HG02642 (cell line): Measurements from ENCODE around the gene ANKRD55.
"Not testable (repeated sequence)": the region's sequence is repeated elsewhere in the genome, so short reads cannot be mapped to it uniquely, and the experiment has no call there.

Experiments used
- ATAC-seq: cut with Tn5 transposase; IDR thresholded peaks from one replicate; pipeline ENCODE4 v1.9.1; 2021; ENCODE audit warnings: mild to moderate bottlenecking; ENCODE audit not compliant: unreplicated experiment, poor library complexity

ANKRD55 gene

GRCh38 chr5:56233230-56233629 lies at the start of gene ANKRD55:
ANKRD55 (minus strand) TSS chr5:56233330; CDS start chr5:56232913, 417 bp downstream.
- ATAC-seq = no peak

- ATAC-seq = no peak
Observed at GRCh38 chr5:56282216-56282615, 49.1 kb upstream of the ANKRD55 start.

DNA sequence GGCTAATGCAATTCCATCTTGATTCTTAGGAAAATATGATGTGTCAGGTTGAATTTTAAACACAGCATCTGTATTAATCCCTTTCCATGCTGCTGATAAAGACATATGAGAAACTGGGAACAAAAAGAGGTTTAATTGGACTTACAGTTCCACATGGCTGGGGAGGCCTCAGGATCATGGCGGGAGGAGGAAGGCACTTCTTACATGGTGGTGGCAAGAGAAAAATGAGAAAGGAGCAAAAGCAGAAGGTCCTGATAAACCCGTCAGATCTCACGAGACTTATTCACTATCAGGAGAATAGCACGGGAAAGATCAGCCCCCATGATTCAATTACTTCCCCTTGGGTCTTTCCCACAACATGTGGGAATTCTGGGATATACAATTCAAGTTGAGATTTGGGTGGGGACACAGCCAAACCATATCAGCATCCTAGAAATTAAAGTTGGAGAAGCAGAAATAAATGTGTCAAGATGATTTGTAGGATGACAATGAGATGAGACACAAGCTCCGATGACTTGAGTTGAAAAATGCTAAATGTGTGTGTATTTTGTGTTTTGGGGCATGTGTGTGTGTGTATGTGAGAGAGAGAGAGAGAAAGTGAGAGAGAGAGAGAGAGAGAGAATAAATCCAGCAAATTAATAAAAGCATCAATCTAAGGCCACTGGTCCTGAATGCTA lies 48.5 kb upstream of the ANKRD55 start:
- ATAC-seq = no peak

DNA sequence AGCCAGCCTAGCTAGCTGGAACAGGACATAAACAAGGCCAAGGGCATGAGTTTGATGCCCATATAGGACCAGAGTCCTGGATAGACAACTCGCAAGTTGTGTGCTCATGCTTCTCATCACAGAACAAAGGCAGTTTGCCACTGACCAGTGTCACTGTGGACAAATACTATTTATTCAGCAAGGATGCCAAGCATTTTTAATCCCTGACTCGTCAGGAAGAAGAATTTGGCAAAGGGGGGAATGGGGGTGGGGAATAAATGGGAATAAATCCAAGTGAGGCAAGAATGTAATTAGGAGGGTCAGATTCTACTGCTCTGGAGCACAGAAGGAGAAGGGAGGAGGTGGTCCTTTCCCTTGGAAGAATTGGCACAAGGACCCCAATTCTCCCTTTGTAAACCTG lies 46.8 kb upstream of the ANKRD55 start:
- no peak for ATAC-seq

GRCh38 chr5:56279291-56279690 lies 46.2 kb upstream of the ANKRD55 start:
- ATAC-seq = no peak

DNA sequence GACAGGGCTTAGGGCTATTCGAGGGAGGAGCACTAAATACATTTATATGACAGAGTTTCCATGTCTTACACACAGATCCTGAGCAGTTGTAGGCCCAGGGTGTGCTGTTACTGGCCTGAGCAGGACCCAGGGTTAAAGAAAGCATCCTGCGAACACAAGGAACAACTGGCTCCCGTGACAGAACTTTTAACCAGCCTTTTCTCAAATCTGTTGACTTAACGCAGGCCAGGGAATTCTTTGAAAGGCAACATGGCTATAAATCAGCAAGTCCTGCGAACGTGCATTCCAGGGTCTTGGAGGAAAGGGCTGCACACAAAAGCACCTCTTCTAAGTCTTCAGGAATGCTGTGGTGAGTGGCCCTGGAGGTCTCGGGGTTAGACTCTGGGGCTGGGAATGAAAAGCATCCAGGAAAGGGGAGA lies 45.2 kb upstream of the ANKRD55 start:
- no peak for ATAC-seq

GRCh38 chr5:56277573-56277972 lies 44.4 kb upstream of the ANKRD55 start:
- ATAC-seq = no peak

GRCh38 chr5:56273376-56273955 lies 40.3 kb upstream of the ANKRD55 start:
- ATAC-seq = no peak

DNA sequence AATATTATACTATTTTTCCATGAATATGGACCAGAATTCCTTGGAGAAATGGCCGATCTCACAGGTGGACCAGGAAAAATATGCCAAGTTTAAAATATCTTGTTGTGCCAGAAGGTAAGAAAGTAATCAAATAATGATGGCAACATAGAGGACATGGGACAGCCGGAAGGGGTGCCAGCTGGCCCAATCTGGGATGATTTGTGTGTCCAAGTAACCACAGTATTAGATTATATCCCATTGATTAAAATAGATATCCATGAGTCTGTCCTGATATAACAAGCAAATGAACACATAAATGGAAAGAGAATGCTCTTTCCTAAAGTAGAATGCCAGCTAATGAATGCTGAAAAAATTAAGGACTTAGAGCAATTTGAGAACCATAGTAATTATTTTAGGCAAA lies 39.6 kb upstream of the ANKRD55 start:
- ATAC-seq = no peak

GRCh38 chr5:56270568-56271392 lies 37.6 kb upstream of the ANKRD55 start:
- peak; percentile 93 for ATAC-seq

GRCh38 chr5:56270058-56270457 lies 36.9 kb upstream of the ANKRD55 start:
- no peak for ATAC-seq

DNA sequence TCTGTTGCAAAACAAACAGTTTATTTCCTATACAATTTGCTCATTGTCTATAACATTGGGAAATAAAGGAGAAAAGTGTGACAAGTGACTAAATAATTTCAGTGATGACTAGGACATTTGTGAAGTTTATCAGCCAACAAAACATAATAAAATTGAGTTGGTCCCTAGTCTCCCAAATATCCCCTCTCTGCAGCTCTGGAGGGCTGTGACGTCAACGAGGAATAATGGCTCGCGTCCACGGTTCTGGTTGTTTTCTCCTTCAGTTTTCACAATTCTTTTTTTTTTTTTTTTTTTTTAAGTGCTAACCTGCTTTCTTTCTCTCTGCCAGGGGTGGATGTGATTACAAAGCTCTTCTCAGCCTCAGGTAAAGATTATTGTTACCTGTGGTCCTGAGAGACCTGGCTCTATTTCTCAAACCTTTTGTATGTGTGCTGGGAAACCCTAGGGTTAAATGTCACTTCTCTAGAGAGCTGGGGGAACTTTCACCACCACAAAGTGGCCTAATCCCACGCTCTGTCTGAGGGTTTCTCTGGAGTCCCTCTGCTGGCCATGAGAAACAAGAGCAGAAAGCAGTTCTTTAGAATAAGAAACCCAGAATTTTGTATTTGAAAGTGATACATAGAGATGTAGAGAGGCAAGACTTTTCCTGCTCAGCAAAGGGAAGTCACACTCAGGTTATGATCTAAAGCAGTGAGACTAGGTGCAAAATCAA lies 36.2 kb upstream of the ANKRD55 start:
- ATAC-seq = peak; percentile 59

GRCh38 chr5:56268707-56269106 lies 35.6 kb upstream of the ANKRD55 start:
- not testable (repeated sequence) for ATAC-seq

GRCh38 chr5:56267856-56268255 lies 34.7 kb upstream of the ANKRD55 start:
- ATAC-seq = no peak

GRCh38 chr5:56264417-56265025 lies 31.4 kb upstream of the ANKRD55 start:
- no peak for ATAC-seq

- no peak for ATAC-seq
Observed at GRCh38 chr5:56262279-56262678, 29.1 kb upstream of the ANKRD55 start.

DNA sequence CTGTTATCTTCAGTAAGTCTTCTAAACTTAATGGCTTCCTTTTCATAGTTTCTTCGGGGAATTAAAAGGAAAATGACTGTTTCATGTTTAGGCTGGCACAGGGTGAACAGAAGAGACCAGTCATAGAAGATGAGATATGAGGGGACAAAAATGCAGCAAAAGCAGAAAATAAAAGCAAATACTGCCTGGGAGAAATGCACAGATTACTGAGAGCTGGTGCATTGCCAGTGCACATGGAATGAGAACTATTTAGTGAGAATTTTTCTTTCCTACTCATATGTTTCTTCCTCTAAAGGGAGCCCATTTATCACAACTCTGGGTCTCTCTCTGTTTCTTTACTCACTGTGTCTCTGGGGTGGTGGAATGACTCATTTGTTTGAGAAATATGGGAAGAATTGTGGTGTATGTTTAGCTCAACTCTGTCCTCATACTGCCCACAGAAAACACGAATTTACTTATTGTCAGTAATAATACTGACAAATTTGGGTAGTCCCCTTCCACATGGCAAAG lies 25.9 kb upstream of the ANKRD55 start:
- no peak for ATAC-seq

- ATAC-seq = not testable (repeated sequence)
Observed at GRCh38 chr5:56257763-56258529, 24.8 kb upstream of the ANKRD55 start.

DNA sequence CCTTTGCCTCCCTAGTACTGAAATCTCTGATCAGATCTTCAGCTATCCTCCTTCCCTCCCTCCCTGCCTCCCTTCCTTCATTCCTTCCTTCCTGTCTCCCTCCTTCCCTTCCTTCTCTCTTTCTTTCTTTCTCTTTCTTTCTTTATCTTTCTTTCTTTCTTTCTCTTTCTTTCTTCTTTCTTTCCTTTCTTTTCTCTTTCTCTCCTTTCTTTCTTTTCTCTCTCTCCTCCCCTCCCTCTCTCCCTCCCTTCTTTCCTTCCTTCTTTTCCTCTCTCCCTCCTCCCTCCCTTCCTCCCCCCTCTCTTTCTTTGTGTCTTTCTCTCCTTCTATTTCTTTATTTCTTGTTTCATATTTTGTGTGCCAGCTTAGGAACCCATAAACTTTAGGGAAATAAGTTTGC lies 23.9 kb upstream of the ANKRD55 start:
- no peak for ATAC-seq
